Calu3 (cell line): ENCODE results near the gene ATP13A2. TPM values are rescaled to one million over a fixed set of nuclear protein-coding genes. Genes with fewer than 3 reads are reported as not detected.

Experiments used
- BruUV-seq: library from RNA; stranded (reverse); fragments of 400-500 nt; replicated peaks from 2 replicates; lab custom pipeline; 2021; lab: Mats Ljungman, UMichigan
- CTCF ChIA-PET: fragments of 300-600 bp; sonication (Branson Sonifier 250); formaldehyde crosslinking; loops from one replicate; lab custom pipeline; 2022; ENCODE audit warnings: antibody characterized with exemption; lab: Charles Lee
- DNase-seq: peaks from one replicate; pipeline ENCODE4 v3.0.0; 2022
- H3K27ac Mint-ChIP-seq: one replicate; pipeline ENCODE4 v1.8.0; 2022; ENCODE audit warnings: mixed read lengths; ENCODE audit not compliant: unreplicated experiment
- H3K27me3 Mint-ChIP-seq: one replicate; pipeline ENCODE4 v1.8.0; 2022; ENCODE audit warnings: mixed read lengths; ENCODE audit not compliant: unreplicated experiment
- H3K36me3 Mint-ChIP-seq: one replicate; pipeline ENCODE4 v1.8.0; 2022; ENCODE audit warnings: mild to moderate bottlenecking, moderate library complexity, mixed read lengths; ENCODE audit not compliant: insufficient read depth, unreplicated experiment
- H3K4me1 Mint-ChIP-seq: one replicate; pipeline ENCODE4 v1.8.0; 2022; ENCODE audit warnings: mild to moderate bottlenecking, low read depth, mixed read lengths; ENCODE audit not compliant: unreplicated experiment
- H3K4me3 Mint-ChIP-seq: one replicate; pipeline ENCODE4 v1.8.0; 2022; ENCODE audit warnings: mild to moderate bottlenecking, low read depth, moderate library complexity, mixed read lengths; ENCODE audit not compliant: unreplicated experiment
- H3K9me3 Mint-ChIP-seq: one replicate; pipeline ENCODE4 v1.8.0; 2022; ENCODE audit warnings: low read depth, mixed read lengths; ENCODE audit not compliant: unreplicated experiment
- CTCF ChIP-seq: fragments of 200-600 bp; IDR thresholded peaks from one replicate; pipeline ENCODE4 v1.8.0; 2022; ENCODE audit warnings: antibody characterized with exemption; ENCODE audit not compliant: unreplicated experiment
- intact Hi-C: fragments of 100-400 bp; cut with micrococcal nuclease; formaldehyde crosslinking; loops from one replicate; pipeline ENCODE4 v1.10.0; 2022; ENCODE audit not compliant: unreplicated experiment
- total RNA-seq: library from RNA; stranded (reverse); gene quantifications from 2 replicates; pipeline ENCODE4 v1.2.3, GENCODE V29; 2022

ATP13A2 gene
- total RNA-seq, 1 experiment from 2014 or later = 33.4 TPM

GRCh38 chr1:16971341-16972188, 40.2 kb downstream of the ATP13A2 start:
- Mint-ChIP-seq H3K4me1 (no peaks in the 10 kb centered on the region), H3K36me3 (peaks cover 3% of the 10 kb centered on the region), H3K4me3 (no peak overlapping the region), H3K27me3 (no peaks in the 10 kb centered on the region), H3K9me3 (no peaks in the 10 kb centered on the region), H3K27ac (no peak overlapping the region)
- no TSS peak for BruUV-seq
- no peak for TF ChIP-seq CTCF
- intact Hi-C loops = no loop called here
- CTCF ChIA-PET = no interaction called here
- no peak for DNase-seq

- H3K36me3 Mint-ChIP-seq = peaks cover 3% of the 10 kb centered on the region
- no peak for DNase-seq
- CTCF ChIA-PET = no interaction called here
- intact Hi-C loops = no loop called here
- BruUV-seq = no TSS peak
- H3K9me3 Mint-ChIP-seq = no peaks in the 10 kb centered on the region
- no peaks in the 10 kb centered on the region for H3K4me1 Mint-ChIP-seq
- H3K27me3 Mint-ChIP-seq = no peaks in the 10 kb centered on the region
- no peak overlapping the region for H3K27ac Mint-ChIP-seq
- no peak for TF ChIP-seq CTCF
- no peak overlapping the region for H3K4me3 Mint-ChIP-seq
Measured at GRCh38 chr1:16970132-16970910, 41.4 kb downstream of the ATP13A2 start.

GRCh38 chr1:16969651-16970050, 42.1 kb downstream of the ATP13A2 start:
- Mint-ChIP-seq H3K9me3 (no peaks in the 10 kb centered on the region), H3K36me3 (peaks cover 3% of the 10 kb centered on the region), H3K4me3 (no peak overlapping the region), H3K27me3 (no peaks in the 10 kb centered on the region), H3K27ac (no peak overlapping the region), H3K4me1 (no peaks in the 10 kb centered on the region)
- no peak for TF ChIP-seq CTCF
- no TSS peak for BruUV-seq
- CTCF ChIA-PET = no interaction called here
- intact Hi-C loops = no loop called here
- no peak for DNase-seq

- no peak overlapping the region for H3K4me3 Mint-ChIP-seq
- intact Hi-C loops = no loop called here
- no peaks in the 10 kb centered on the region for H3K4me1 Mint-ChIP-seq
- BruUV-seq = no TSS peak
- H3K27me3 Mint-ChIP-seq = no peaks in the 10 kb centered on the region
- CTCF ChIA-PET = no interaction called here
- no peak for DNase-seq
- TF ChIP-seq CTCF = no peak
- H3K36me3 Mint-ChIP-seq = peaks cover 3% of the 10 kb centered on the region
- H3K27ac Mint-ChIP-seq = no peak overlapping the region
- no peaks in the 10 kb centered on the region for H3K9me3 Mint-ChIP-seq
Measured at GRCh38 chr1:16969057-16969611, 42.6 kb downstream of the ATP13A2 start.
